Body of pancreas (tissue), 4 donors: ENCODE data around the gene HOXA10. TPM values are rescaled to one million over a fixed set of nuclear protein-coding genes. Genes with fewer than 3 reads are reported as not detected.

Source experiments
- ATAC-seq: fragments of 150-250 bp; one replicate; pipeline ENCODE4 v1.9.1; 2016
- DNase-seq, 4 donors: peaks; one replicate each; pipeline ENCODE4 v3.0.0-alpha.2; 2019
- H3K27ac ChIP-seq, 4 donors: fragments of 200-600 bp; sonication (generic); 1 replicate in 3 of 4; 2 replicates in 1 of 4; pipeline versions ENCODE4 v1.5.1 to v1.6.1; 2016 to 2019; ENCODE audit warnings: mild to moderate bottlenecking in 1 of 4, mixed read lengths in 1 of 4, moderate library complexity in 1 of 4
- H3K27me3 ChIP-seq, 2 donors: fragments of 200-600 bp; sonication (generic); one replicate each; pipeline ENCODE4 v1.6.0; 2016; ENCODE audit warnings: mild to moderate bottlenecking in 1 of 2
- H3K36me3 ChIP-seq, 2 donors: fragments of 200-600 bp; sonication (generic); replicated peaks in 1 of 2; 2 replicates each; pipeline ENCODE4 v1.5.1; 2016; ENCODE audit warnings: low read depth in 2 of 2; ENCODE audit not compliant: insufficient read depth in 1 of 2
- H3K4me1 ChIP-seq: fragments of 200-600 bp; sonication (generic); one replicate; pipeline ENCODE4 v1.6.0; 2016
- H3K4me3 ChIP-seq, 2 donors: fragments of 200-600 bp; sonication (generic); 1 replicate in 1 of 2; 2 replicates in 1 of 2; pipeline ENCODE4 v1.5.1; 2016 to 2019
- H3K9me3 ChIP-seq, 3 donors: fragments of 200-600 bp; sonication (generic); 1 replicate in 2 of 3; 2 replicates in 1 of 3; pipeline ENCODE4 v1.5.1; 2016
- POLR2A ChIP-seq, 3 donors: fragments of 450-650 bp; IDR thresholded peaks; one replicate each; pipeline ENCODE4 v1.6.1; 2016; ENCODE audit warnings: antibody characterized with exemption in 3 of 3, mild to moderate bottlenecking in 2 of 3
- WGBS, 2 donors: methylation state at CpG; one replicate each; pipeline ENCODE4 v1.1.5; 2017; 5-methylcytosine and 5-hydroxymethylcytosine counted together
- intact Hi-C: fragments of 100-400 bp; cut with DNase I; formaldehyde crosslinking; loops from one replicate; pipeline ENCODE4 v1.15.1; 2023
- total RNA-seq, 2 donors: library from RNA; depleted of rRNA; stranded (reverse); fragments of >200 nt; gene quantifications; one replicate each; pipeline ENCODE4 v1.1.0, GENCODE V29; 2016
- TF ChIP-seq, protein P1 (sequence below), 7 experiments: fragments of 450-650 bp in 4 of 7; fragments of 200-600 bp in 3 of 7; sonication (generic) in 3 of 7; IDR thresholded peaks; one replicate each; pipeline ENCODE4 v1.5.1; 2016 to 2019; ENCODE audit warnings: antibody characterized with exemption in 7 of 7

HOXA10 gene
- total RNA-seq, 2 donors from 2014 or later, result 0.52 TPM; not detected in 1

DNA sequence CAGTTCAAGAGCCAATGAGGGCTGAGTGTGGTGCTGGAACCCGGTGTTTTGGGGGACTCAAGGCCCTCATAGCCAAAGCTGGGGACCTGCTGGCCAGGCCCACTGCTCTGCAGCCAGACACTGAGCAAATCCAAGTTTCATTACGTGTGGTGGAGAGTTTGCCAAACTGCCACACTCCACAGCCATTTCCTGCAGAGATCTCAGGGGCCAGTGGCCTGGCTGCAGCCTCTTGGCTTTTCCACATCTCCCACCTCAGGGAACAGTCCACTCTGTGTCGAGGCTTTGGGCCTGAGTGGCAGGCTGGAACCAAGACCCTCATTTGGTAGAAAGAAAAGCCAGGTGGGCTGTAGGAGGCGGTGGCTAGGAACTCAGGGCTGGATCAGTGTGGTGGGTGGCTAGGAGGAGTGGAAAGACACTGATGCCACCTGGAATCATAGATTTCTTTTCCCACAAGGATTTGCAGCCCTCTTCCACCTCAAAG is 7.7 kb upstream of the HOXA10 start:
- Histone ChIP-seq H3K9me3 (no peaks in the 10 kb centered on the region), H3K27ac (no peak overlapping the region), H3K4me3 (no peak overlapping the region), H3K27me3 (peaks cover 14 to 74% of the 10 kb centered on the region in 2 donors), H3K36me3 (no peaks in the 10 kb centered on the region), H3K4me1 (peaks cover 45% of the 10 kb centered on the region)
- 35 to 59% methylated on average over 4 of the region's 4 CpGs for WGBS, 2 donors
- peak in 2 of 4 donors; percentile 7 for DNase-seq
- no peak for ATAC-seq
- intact Hi-C loops, result no loop called here
- TF ChIP-seq POLR2A (IDR thresholded peaks at IDR 0.05), result no peak
- TF ChIP-seq, protein P1, sequence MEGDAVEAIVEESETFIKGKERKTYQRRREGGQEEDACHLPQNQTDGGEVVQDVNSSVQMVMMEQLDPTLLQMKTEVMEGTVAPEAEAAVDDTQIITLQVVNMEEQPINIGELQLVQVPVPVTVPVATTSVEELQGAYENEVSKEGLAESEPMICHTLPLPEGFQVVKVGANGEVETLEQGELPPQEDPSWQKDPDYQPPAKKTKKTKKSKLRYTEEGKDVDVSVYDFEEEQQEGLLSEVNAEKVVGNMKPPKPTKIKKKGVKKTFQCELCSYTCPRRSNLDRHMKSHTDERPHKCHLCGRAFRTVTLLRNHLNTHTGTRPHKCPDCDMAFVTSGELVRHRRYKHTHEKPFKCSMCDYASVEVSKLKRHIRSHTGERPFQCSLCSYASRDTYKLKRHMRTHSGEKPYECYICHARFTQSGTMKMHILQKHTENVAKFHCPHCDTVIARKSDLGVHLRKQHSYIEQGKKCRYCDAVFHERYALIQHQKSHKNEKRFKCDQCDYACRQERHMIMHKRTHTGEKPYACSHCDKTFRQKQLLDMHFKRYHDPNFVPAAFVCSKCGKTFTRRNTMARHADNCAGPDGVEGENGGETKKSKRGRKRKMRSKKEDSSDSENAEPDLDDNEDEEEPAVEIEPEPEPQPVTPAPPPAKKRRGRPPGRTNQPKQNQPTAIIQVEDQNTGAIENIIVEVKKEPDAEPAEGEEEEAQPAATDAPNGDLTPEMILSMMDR (IDR thresholded peaks at IDR 0.05), result no peak

DNA sequence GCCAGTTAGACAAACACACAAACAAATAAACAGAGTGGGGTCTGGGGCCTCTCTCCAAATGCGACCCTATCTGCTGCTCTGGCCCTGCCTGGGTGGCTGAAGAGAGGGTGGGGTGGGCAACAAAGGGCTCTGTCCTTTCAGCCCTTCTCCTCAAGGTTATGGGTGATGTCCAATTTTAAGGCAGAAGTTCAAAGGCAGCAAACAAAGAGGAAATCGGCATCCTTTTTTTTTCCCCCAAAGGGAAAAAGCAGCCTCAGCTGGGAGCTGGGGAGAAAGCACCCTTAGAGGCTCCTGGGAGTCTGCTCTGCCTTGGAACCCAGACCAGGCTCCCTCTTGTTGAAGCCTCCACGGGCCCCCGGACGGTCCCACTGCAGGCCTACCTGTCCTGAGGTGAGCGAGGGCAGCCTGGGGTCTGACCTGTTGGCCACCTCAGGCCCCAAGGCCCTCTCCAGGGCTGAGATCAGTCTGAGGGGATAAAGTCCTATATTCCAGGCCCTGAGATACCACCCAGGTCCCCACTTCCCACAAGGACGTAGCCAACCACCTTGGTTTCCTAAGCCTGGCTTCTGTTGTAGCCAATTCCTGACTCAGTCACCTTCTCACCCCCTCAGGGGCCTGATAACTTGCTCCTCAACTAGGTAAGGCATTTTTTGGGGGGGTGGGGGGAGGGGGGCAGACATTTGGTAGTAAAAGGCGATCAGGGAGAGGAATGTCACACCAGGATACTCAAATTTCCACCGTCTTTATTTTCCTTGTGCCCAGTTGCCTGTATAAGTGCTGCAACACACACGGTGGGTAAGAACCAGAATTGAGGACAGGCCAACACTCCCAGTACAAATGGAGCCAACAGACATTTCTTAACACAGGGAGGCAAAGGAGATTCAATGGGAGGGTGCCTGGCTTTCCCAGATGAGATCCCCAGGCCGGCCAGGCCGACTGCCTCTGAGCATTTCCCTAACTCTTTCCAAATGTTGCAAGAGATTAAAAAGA is 6.6 kb upstream of the HOXA10 start:
- ATAC-seq, result no peak
- no peak for TF ChIP-seq POLR2A (IDR thresholded peaks at IDR 0.05)
- TF ChIP-seq, protein P1 (IDR thresholded peaks at IDR 0.05), result no peak
- intact Hi-C loops, result no loop called here
- Histone ChIP-seq H3K27ac (no peak overlapping the region), H3K27me3 (peaks cover 10 to 81% of the 10 kb centered on the region in 2 donors), H3K36me3 (no peaks in the 10 kb centered on the region), H3K4me1 (peaks cover 41% of the 10 kb centered on the region), H3K4me3 (no peak overlapping the region), H3K9me3 (no peaks in the 10 kb centered on the region)
- peak in 2 of 4 donors; percentile 6 to 9 for DNase-seq
- WGBS, 2 donors, result 52 to 54% methylated on average over 8 to 12 of the region's 12 CpGs

DNA sequence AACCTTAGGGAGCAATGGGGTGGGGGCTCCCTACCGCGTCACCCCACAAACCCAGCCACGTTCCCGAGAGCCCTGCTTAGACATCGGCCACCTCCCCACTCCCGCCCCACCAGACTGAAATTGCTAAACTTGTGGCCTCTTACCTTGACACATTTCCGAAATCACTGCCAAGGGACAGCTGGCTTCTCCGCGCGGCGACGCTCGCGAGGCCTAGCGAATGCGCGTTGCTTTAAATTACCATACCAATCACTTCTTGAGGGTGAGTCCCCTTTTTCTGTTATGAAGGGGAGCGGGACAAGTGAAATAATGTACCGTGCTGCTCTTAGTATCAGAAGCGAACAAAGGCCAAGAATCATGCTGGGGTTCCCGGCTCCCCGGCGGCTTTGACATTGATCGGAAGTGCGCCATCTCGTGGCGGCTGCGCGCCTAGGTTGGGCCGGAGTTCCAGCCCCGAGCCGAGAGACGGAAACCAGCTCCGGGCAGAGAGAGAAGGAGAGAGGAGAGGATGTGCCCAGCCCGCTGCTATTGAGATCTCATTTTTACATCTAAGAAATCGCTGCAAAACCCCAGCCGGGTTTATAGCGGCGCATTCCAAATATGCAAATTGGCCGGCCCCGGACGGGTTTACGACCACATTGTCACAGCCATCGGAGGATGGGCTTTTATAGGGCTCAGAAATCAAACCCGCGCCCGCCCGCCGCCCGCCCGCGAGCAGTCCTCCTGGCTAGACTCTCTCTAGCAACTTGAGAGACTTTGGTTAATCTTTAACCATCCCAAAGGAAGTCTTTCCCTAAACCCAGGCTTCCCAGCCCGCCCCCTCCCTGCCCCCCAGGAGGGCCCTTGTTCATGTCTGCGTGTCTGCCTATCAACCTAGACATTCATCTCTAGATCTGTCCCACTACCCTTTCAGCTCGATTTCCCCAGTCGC is 5.6 kb upstream of the HOXA10 start:
- TF ChIP-seq POLR2A (IDR thresholded peaks at IDR 0.05), result no peak
- TF ChIP-seq, protein P1 (IDR thresholded peaks at IDR 0.05), result peak; percentile 40 to 79 (median 55)
- Histone ChIP-seq H3K9me3 (no peaks in the 10 kb centered on the region), H3K36me3 (no peaks in the 10 kb centered on the region), H3K4me3 (no peak overlapping the region), H3K27me3 (peaks cover 7 to 81% of the 10 kb centered on the region in 2 donors), H3K4me1 (peaks cover 32% of the 10 kb centered on the region), H3K27ac (no peak overlapping the region)
- WGBS, 2 donors, result 8 to 14% methylated on average over 41 to 56 of the region's 56 CpGs
- peak; percentile 60 for ATAC-seq
- DNase-seq, result peak; percentile 39 to 55 (median 43)
- intact Hi-C loops, result no loop called here

DNA sequence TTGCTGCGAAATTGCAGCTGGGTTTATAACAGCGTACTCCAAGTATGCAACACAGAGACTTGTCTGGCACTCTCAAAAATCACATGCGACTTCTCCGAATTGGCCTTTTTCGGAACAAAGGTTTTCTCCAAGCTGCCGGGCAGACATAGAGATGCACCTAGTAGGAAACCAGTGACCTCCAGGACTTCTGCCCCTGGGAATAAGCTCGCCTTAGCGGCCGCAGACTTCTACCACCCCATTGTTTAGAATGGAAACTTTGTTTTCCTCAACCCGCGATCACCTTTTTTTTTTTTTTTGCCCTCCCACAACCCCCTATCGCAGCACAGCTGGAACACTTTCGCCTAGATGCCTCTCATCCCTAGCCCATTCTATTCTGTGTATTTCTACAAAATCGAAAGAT is 4.9 kb upstream of the HOXA10 start:
- H3K36me3 ChIP-seq, result no peaks in the 10 kb centered on the region
- no peak overlapping the region for H3K4me3 ChIP-seq
- intact Hi-C loops, result no loop called here
- H3K27ac ChIP-seq, result no peak overlapping the region
- ATAC-seq (no peak), DNase-seq (peak in 2 of 4 donors; percentile 0 to 4)
- no peaks in the 10 kb centered on the region for H3K9me3 ChIP-seq
- H3K27me3 ChIP-seq, result peaks cover 2 to 81% of the 10 kb centered on the region in 2 donors
- 22 to 27% methylated on average over 14 of the region's 14 CpGs for WGBS, 2 donors
- peaks cover 30% of the 10 kb centered on the region for H3K4me1 ChIP-seq
- no peak for TF ChIP-seq POLR2A (IDR thresholded peaks at IDR 0.05)
- TF ChIP-seq, protein P1 (IDR thresholded peaks at IDR 0.05), result no peak
